NT2/D1 (cell line): ENCODE measurements around the gene PRIMA1.

Source experiments
- YY1 ChIP-seq: IDR thresholded peaks from 2 replicates; pipeline ENCODE4 v1.6.1; 2011; ENCODE audit not compliant: insufficient read length, insufficient read depth
- ZNF274 ChIP-seq: IDR thresholded peaks from 2 replicates; pipeline ENCODE4 v1.6.1; 2011; ENCODE audit warnings: mild to moderate bottlenecking, low read depth, low read length

- no peak for TF ChIP-seq ZNF274
- no peak for TF ChIP-seq YY1
Observed at GRCh38 chr14:93669632-93670031, 118.7 kb downstream of the PRIMA1 start.
